Measurements from ENCODE around the gene SMC1A. TPM values are rescaled to one million over a fixed set of nuclear protein-coding genes. Genes with fewer than 3 reads are reported as not detected.
A peak's percentile ranks its signal among the peaks of the same experiment; 100 is the strongest.

SMC1A gene
- total and polyA plus RNA-seq, 10 of the 15 experiments (the other 5 are each of a cell fraction or from before 2014, with no cell fraction given) = 25.6 to 158 (median 78.0) TPM

- Histone ChIP-seq H4K20me1 (ENCODE audit: control insufficient read depth, insufficient read depth) (no peaks in the 10 kb centered on the region), H3K27me3 (replicated peaks in 1 of 2; ENCODE audit: control insufficient read depth in 2 of 2, insufficient read depth in 2 of 2, low read length in 1 of 2) (no peaks in the 10 kb centered on the region; a peak in 1 of 4 replicates), H3K4me1 (ENCODE audit: control insufficient read depth, insufficient read depth, low read length) (no peaks in the 10 kb centered on the region), H3K4me2 (ENCODE audit: control insufficient read depth, insufficient read depth) (no peak overlapping the region), H3K4me3 (no peak overlapping the region), H3K79me2 (ENCODE audit: control insufficient read depth, insufficient read depth, low read length) (no peaks in the 10 kb centered on the region), H3K27ac (ENCODE audit: control insufficient read depth, insufficient read depth) (no peak overlapping the region), H3K36me3 (ENCODE audit: control insufficient read depth in 2 of 2, insufficient read depth in 2 of 2, low read length in 1 of 2) (no peaks in the 10 kb centered on the region), H3K9me3 (replicated peaks; ENCODE audit: control insufficient read depth, insufficient read depth, low read length) (no peaks in the 10 kb centered on the region), H3K9ac (ENCODE audit: control insufficient read depth, insufficient read depth, low read length) (no peak overlapping the region), H2AFZ (ENCODE audit: control insufficient read depth, low read depth, low read length) (no peak overlapping the region)
- ChIA-PET POLR2A (no interaction called here), SMC1A (ENCODE audit: uncharacterized antibody, unreplicated experiment) (interaction anchor here (1.1 to 1.2 kb wide), 2 partner anchors 8 to 145 kb away, joined by 3 to 4 read pairs; no protein-coding TSS in a partner anchor), RAD21 (ENCODE audit: unreplicated experiment) (no interaction called here), CTCF (interaction anchor here (1.8 kb wide), 1 partner anchor 23 kb away, joined by 5 read pairs; no protein-coding TSS in a partner anchor)
- WGBS (ENCODE audit: insufficient coverage, insufficient replicate concordance, low lambda C conversion rate, missing lambda C conversion rate) = 79% methylated on average over 10 of the region's 10 CpGs
- intact Hi-C loops (cut with micrococcal nuclease; ENCODE audit: unreplicated experiment) (no loop called here), in situ Hi-C loops (cut with MboI) (no loop called here)
- ATAC-seq (no peak), DNase-seq (ENCODE audit: low read depth, low spot score) (no peak), FAIRE-seq (peak; percentile 18)
- TF ChIP-seq TAF1 (IDR thresholded peaks at IDR 0.05; ENCODE audit: borderline replicate concordance, low read depth, low read length) (no peak), MXI1 (IDR thresholded peaks at IDR 0.05; ENCODE audit: low read depth, low read length) (no peak), ZNF384 (IDR thresholded peaks at IDR 0.05; ENCODE audit: borderline replicate concordance, low read depth, low read length) (no peak), POLR2A (IDR thresholded peaks at IDR 0.05; ENCODE audit: low read depth, low read length) (no peak), JUND (IDR thresholded peaks at IDR 0.05; ENCODE audit: low read depth, low read length) (no peak), YBX1 (IDR thresholded peaks at IDR 0.05) (no peak), MTA2 (IDR thresholded peaks at IDR 0.05; ENCODE audit: low read depth) (no peak), RB1 (IDR thresholded peaks at IDR 0.05; ENCODE audit: borderline replicate concordance) (no peak), BHLHE40 (IDR thresholded peaks at IDR 0.05; ENCODE audit: borderline replicate concordance in 1 of 2, low read depth in 2 of 2, low read length in 1 of 2) (no peak), EZH2 (IDR thresholded peaks at IDR 0.05; ENCODE audit: borderline replicate concordance, control insufficient read depth, low read depth, low read length) (no peak), EGR1 (IDR thresholded peaks at IDR 0.05; ENCODE audit: borderline replicate concordance in 1 of 2, low read depth in 2 of 2, low read length in 2 of 2) (no peak), CREM (IDR thresholded peaks at IDR 0.05; ENCODE audit: low read depth) (no peak), NR2F1 (conservative IDR thresholded peaks at IDR 0.05) (no peak), STAT3 (IDR thresholded peaks at IDR 0.05; ENCODE audit: low read depth, low read length) (no peak)
- TF ChIP-seq, protein P1, sequence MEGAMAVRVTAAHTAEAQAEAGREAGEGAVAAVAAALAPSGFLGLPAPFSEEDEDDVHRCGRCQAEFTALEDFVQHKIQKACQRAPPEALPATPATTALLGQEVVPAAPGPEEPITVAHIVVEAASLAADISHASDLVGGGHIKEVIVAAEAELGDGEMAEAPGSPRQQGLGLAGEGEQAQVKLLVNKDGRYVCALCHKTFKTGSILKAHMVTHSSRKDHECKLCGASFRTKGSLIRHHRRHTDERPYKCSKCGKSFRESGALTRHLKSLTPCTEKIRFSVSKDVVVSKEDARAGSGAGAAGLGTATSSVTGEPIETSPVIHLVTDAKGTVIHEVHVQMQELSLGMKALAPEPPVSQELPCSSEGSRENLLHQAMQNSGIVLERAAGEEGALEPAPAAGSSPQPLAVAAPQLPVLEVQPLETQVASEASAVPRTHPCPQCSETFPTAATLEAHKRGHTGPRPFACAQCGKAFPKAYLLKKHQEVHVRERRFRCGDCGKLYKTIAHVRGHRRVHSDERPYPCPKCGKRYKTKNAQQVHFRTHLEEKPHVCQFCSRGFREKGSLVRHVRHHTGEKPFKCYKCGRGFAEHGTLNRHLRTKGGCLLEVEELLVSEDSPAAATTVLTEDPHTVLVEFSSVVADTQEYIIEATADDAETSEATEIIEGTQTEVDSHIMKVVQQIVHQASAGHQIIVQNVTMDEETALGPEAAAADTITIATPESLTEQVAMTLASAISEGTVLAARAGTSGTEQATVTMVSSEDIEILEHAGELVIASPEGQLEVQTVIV (IDR thresholded peaks at IDR 0.05; ENCODE audit: borderline replicate concordance, partially characterized antibody) = no peak
- no TSS peak for BruUV-seq (replicated peaks)
Measured at GRCh38 chrX:53337101-53337500, 85.4 kb downstream of the SMC1A start.
